ENCODE data around the gene SF3B6.

SF3B6 gene

DNA sequence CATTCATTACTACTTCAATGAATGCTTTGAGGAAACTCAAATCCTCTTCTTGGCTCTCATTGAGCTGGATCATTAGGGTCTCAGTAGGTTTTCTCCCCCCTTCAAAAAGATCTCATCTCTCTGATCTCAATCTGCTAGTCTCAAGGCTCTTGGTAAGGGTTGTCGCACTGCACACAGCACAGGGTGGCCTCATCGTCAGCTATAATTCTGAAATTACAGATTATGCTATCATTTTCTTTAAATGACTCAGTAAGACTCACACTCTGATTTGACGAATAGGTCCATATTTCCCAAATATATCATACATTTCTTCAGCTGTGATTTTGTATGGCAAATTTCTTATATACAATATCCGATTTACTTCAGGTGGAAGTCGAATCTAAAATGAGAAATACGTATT, 2.3 kb downstream of the SF3B6 start:
- Histone ChIP-seq H3K4me3 (ENCODE audit: low read length) (no peak overlapping the region), H3K27me3 (ENCODE audit: control insufficient read depth, insufficient read depth, low read length) (no peaks in the 10 kb centered on the region), H3K27ac (ENCODE audit: low read length) (no peak overlapping the region), H3K9ac (ENCODE audit: low read length) (no peak overlapping the region), H3K4me1 (ENCODE audit: control insufficient read depth, low read depth, low read length) (peaks cover 12% of the 10 kb centered on the region), H3K9me3 (ENCODE audit: control insufficient read depth, low read depth, low read length) (no peaks in the 10 kb centered on the region), H3K36me3 (ENCODE audit: control insufficient read depth, low read depth, low read length) (peaks cover 23% of the 10 kb centered on the region)

GRCh38 chr2:24072259-24072658, 3.9 kb downstream of the SF3B6 start:
- Histone ChIP-seq H3K9ac (ENCODE audit: low read length) (no peak overlapping the region), H3K27ac (ENCODE audit: low read length) (no peak overlapping the region), H3K27me3 (ENCODE audit: control insufficient read depth, insufficient read depth, low read length) (no peaks in the 10 kb centered on the region), H3K4me1 (ENCODE audit: control insufficient read depth, low read depth, low read length) (peaks cover 4% of the 10 kb centered on the region), H3K36me3 (ENCODE audit: control insufficient read depth, low read depth, low read length) (peaks cover 24% of the 10 kb centered on the region), H3K9me3 (ENCODE audit: control insufficient read depth, low read depth, low read length) (no peaks in the 10 kb centered on the region), H3K4me3 (ENCODE audit: low read length) (no peak overlapping the region)

DNA sequence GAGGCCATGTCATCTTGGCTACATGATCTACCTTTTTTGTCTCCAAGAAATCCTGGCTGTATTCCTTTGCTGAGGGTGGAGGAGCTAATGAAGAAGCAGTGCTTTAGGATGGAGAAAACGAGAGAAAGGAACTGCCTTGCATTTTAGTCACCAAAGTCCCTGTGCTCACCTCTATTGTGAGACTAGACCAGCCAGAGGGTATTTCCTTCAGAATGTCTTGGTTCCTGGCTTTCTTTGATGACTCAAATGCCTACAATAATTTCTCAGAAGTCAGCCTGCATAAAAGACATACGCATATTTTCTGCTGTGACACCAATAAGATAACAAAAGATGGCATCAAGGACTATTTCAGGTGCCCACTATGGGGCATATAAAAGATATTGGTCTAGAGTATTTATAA, 10.8 kb downstream of the SF3B6 start:
- Histone ChIP-seq H3K4me3 (ENCODE audit: low read length) (no peak overlapping the region), H3K9me3 (ENCODE audit: control insufficient read depth, low read depth, low read length) (no peaks in the 10 kb centered on the region), H3K27ac (ENCODE audit: low read length) (no peak overlapping the region), H3K27me3 (ENCODE audit: control insufficient read depth, insufficient read depth, low read length) (no peaks in the 10 kb centered on the region), H3K9ac (ENCODE audit: low read length) (no peak overlapping the region), H3K36me3 (ENCODE audit: control insufficient read depth, low read depth, low read length) (peaks cover 36% of the 10 kb centered on the region), H3K4me1 (ENCODE audit: control insufficient read depth, low read depth, low read length) (no peaks in the 10 kb centered on the region)

DNA sequence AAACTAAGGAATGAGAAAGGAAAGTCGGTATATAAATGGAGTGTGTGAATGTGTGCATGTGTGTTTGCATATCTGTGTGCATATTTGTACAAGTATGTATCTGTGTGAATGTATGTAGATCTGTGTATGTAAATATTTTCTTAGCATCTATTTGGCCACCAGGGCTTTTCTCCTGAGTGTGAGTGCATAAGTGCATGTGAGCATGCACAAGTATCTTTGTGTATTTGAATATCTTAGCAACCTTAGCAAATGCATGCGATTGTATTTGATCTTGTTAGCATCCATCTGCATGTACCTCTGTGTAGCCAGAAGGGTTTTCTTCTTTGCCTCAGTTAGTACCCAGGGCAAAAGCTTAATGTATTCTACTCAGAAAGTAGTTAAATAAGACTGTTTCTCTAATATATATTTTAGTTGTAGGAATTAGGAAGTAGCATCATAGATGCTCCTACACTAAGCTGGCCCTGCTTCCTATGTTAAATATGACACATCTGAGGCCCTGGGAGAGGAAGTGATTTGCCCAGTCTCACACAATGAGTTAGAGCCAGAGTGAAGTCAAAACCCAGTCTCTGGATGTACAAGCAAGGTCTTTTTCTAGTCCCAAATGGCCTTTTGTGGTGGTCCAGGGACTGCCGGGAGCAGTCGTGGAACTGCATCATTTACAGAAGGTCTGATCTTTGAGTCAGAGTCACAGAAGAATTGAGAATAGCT, 17.4 kb downstream of the SF3B6 start:
- no peaks in the 10 kb centered on the region for H3K4me1 ChIP-seq (ENCODE audit: control insufficient read depth, low read depth, low read length)
- no peaks in the 10 kb centered on the region for H3K9me3 ChIP-seq (ENCODE audit: control insufficient read depth, low read depth, low read length)
- no peaks in the 10 kb centered on the region for H3K27me3 ChIP-seq (ENCODE audit: control insufficient read depth, insufficient read depth, low read length)
- H3K36me3 ChIP-seq (ENCODE audit: control insufficient read depth, low read depth, low read length) = peaks cover 9% of the 10 kb centered on the region
- H3K4me3 ChIP-seq (ENCODE audit: low read length) = no peak overlapping the region
- no peak overlapping the region for H3K27ac ChIP-seq (ENCODE audit: low read length)
- no peak overlapping the region for H3K9ac ChIP-seq (ENCODE audit: low read length)

DNA sequence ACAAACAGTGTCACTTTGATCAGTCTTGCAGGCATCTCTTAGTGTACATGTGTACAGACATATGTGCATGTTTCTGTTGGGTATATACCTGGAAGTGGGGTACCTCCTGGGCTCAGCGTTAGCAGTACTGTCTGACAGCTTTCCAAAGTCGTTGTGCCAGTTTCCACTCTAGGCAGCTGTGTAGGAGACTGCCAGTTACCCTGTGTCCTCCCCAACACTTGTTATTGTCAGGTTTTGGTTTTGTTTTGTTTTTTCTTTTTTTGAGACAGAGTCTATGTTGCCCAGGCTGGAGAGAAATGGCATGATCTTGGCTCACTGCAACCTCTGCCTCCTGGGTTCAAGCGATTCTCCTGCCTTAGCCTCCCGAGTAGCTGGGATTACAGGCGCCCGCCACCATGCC, 20.4 kb downstream of the SF3B6 start:
- Histone ChIP-seq H3K9me3 (ENCODE audit: control insufficient read depth, low read depth, low read length) (no peaks in the 10 kb centered on the region), H3K27ac (ENCODE audit: low read length) (no peak overlapping the region), H3K36me3 (ENCODE audit: control insufficient read depth, low read depth, low read length) (peaks cover 3% of the 10 kb centered on the region), H3K4me1 (ENCODE audit: control insufficient read depth, low read depth, low read length) (no peaks in the 10 kb centered on the region), H3K4me3 (ENCODE audit: low read length) (no peak overlapping the region), H3K9ac (ENCODE audit: low read length) (no peak overlapping the region), H3K27me3 (ENCODE audit: control insufficient read depth, insufficient read depth, low read length) (no peaks in the 10 kb centered on the region)

DNA sequence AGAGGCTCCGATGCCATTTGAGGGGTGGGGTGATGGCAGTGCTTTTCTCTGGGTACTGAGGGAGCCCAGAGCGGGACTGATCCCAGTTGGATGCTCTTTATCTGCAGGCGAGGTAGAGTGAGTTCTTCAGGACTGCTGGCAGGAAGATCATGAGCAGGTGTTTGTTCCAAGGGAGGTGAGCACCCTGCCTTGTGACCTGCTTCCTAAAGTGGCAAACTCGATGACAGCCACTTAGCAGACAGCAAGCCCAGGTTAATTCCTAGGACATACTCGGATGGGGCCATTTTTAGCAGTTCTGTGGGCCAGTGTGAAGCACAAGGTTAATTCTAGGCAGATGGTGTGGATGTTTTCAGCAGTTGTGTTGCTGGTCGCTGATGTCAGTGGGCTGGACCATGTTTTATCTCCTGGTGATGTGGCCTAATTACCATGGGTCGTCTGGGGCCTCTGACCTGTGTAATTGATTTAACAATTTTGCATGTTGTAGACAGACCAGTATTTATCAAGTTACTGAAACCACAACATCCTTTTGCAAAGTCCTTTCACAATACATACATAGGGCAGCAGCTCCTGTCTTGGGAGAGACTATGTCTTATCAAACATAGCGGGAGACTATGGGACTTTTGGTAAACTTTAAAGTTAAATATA, 21.6 kb downstream of the SF3B6 start:
- Histone ChIP-seq H3K36me3 (ENCODE audit: control insufficient read depth, low read depth, low read length) (peaks cover 3% of the 10 kb centered on the region), H3K4me3 (ENCODE audit: low read length) (no peak overlapping the region), H3K9me3 (ENCODE audit: control insufficient read depth, low read depth, low read length) (no peaks in the 10 kb centered on the region), H3K9ac (ENCODE audit: low read length) (no peak overlapping the region), H3K27me3 (ENCODE audit: control insufficient read depth, insufficient read depth, low read length) (no peaks in the 10 kb centered on the region), H3K27ac (ENCODE audit: low read length) (no peak overlapping the region), H3K4me1 (ENCODE audit: control insufficient read depth, low read depth, low read length) (no peaks in the 10 kb centered on the region)

DNA sequence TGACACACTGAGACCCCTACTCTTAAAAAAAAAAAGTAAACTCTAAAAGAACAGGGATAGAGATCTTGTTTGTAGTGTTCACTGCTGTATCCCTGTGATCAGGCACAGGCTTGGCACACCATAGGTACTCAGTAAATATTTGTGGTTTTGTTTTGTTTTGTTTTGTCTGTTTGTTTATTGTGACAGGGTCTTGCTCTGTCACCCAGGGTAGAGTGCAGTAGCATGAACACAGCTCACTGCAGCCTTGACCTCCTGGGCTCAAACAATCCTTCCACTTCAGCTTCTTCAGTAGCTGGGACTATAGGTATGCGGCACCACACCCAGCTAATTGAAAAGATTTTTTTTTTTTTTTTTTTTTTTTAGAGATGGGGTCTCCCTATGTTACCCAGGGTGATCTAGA, 23.2 kb downstream of the SF3B6 start:
- Histone ChIP-seq H3K9ac (ENCODE audit: low read length) (no peak overlapping the region), H3K9me3 (ENCODE audit: control insufficient read depth, low read depth, low read length) (no peaks in the 10 kb centered on the region), H3K36me3 (ENCODE audit: control insufficient read depth, low read depth, low read length) (peaks cover 3% of the 10 kb centered on the region), H3K4me3 (ENCODE audit: low read length) (no peak overlapping the region), H3K4me1 (ENCODE audit: control insufficient read depth, low read depth, low read length) (no peaks in the 10 kb centered on the region), H3K27me3 (ENCODE audit: control insufficient read depth, insufficient read depth, low read length) (no peaks in the 10 kb centered on the region), H3K27ac (ENCODE audit: low read length) (no peak overlapping the region)

DNA sequence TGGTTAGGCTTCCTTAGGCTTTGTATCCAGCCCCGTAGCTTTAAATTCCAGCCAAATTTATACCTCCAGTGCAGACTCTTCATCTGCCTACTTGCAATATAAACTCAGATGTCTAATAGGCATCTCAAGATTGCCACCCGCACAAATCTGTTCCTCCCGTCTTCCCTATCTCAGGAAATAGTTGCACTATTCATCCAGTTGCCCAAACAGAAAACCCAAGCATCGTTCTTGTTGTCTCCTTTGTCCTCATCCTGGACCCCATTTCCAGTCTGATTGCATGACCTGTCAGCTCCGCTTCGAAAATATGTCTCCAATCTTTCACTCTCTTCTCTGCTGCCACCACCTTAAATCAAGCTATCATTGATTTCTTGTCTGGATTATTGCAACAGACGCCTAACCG, 24.3 kb downstream of the SF3B6 start:
- H3K4me3 ChIP-seq (ENCODE audit: low read length) = no peak overlapping the region
- no peak overlapping the region for H3K9ac ChIP-seq (ENCODE audit: low read length)
- no peaks in the 10 kb centered on the region for H3K4me1 ChIP-seq (ENCODE audit: control insufficient read depth, low read depth, low read length)
- no peak overlapping the region for H3K27ac ChIP-seq (ENCODE audit: low read length)
- peaks cover 3% of the 10 kb centered on the region for H3K36me3 ChIP-seq (ENCODE audit: control insufficient read depth, low read depth, low read length)
- H3K27me3 ChIP-seq (ENCODE audit: control insufficient read depth, insufficient read depth, low read length) = no peaks in the 10 kb centered on the region
- no peaks in the 10 kb centered on the region for H3K9me3 ChIP-seq (ENCODE audit: control insufficient read depth, low read depth, low read length)

- peaks cover 6% of the 10 kb centered on the region for H3K4me1 ChIP-seq (ENCODE audit: control insufficient read depth, low read depth, low read length)
- peak overlapping the region; percentile 51 for H3K9ac ChIP-seq (ENCODE audit: low read length)
Observed at GRCh38 chr2:24050041-24050979, 25.8 kb downstream of the SF3B6 start.

GRCh38 chr2:24049485-24050021, 26.6 kb downstream of the SF3B6 start, which contains the start of gene FKBP1B:
Gene FKBP1B (plus strand): TSS chr2:24049741. CDS start chr2:24049850, 109 bp downstream.
- Histone ChIP-seq H3K9me3 (ENCODE audit: control insufficient read depth, low read depth, low read length) (no peaks in the 10 kb centered on the region), H3K9ac (ENCODE audit: low read length) (peak within 1 kb of the TSS; percentile 51), H3K27ac (ENCODE audit: low read length) (no peak within 1 kb of the TSS), H3K27me3 (ENCODE audit: control insufficient read depth, insufficient read depth, low read length) (no peaks in the 10 kb centered on the region), H3K4me1 (ENCODE audit: control insufficient read depth, low read depth, low read length) (peaks cover 6% of the 10 kb centered on the region), H3K4me3 (ENCODE audit: low read length) (peak within 1 kb of the TSS; percentile 77), H3K36me3 (ENCODE audit: control insufficient read depth, low read depth, low read length) (peaks cover 3% of the 10 kb centered on the region)

More at GRCh38 chr2:24050041-24050979, 25.8 kb downstream of the SF3B6 start:
- Histone ChIP-seq H3K4me3 (ENCODE audit: low read length) (peak overlapping the region; percentile 77), H3K9me3 (ENCODE audit: control insufficient read depth, low read depth, low read length) (no peaks in the 10 kb centered on the region), H3K27me3 (ENCODE audit: control insufficient read depth, insufficient read depth, low read length) (no peaks in the 10 kb centered on the region), H3K27ac (ENCODE audit: low read length) (no peak overlapping the region), H3K36me3 (ENCODE audit: control insufficient read depth, low read depth, low read length) (peaks cover 3% of the 10 kb centered on the region)

DNA sequence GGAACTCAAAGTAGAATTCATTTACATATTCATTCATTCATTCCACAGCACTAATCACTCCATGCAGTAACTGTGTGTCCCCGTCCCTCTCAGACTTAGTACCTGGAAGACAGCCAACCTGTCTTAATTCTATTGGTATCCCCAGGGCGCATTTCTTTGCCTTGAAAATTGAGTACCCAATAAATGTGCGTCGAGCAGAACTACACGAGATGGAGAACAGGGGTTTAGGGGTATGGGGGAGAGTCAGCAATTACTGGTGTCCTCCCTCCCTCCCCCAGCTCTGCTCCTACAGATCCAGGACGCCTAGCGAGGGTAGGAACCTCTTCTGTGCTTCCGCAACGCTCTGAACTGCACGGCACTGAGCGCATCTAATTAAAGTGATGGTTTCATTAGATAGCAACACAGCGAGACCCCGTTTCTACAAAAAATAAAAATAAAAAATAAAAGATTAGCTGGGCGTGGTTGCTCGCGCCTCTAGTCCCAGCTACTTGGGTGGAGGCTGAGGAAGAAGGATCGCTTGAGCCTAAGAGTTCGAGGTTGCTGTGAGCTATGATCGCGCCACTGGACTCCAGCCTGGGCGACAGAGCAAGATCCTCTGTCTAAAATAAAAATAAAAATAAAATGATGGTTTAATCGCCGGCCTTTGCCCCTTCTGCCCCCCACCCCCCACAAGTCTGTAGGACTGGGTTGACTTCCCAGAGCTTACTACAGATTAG, 27.2 kb downstream of the SF3B6 start:
- H3K27me3 ChIP-seq (ENCODE audit: control insufficient read depth, insufficient read depth, low read length) = no peaks in the 10 kb centered on the region
- H3K9ac ChIP-seq (ENCODE audit: low read length) = no peak overlapping the region
- H3K36me3 ChIP-seq (ENCODE audit: control insufficient read depth, low read depth, low read length) = no peaks in the 10 kb centered on the region
- H3K9me3 ChIP-seq (ENCODE audit: control insufficient read depth, low read depth, low read length) = no peaks in the 10 kb centered on the region
- peaks cover 6% of the 10 kb centered on the region for H3K4me1 ChIP-seq (ENCODE audit: control insufficient read depth, low read depth, low read length)
- peak overlapping the region; percentile 77 for H3K4me3 ChIP-seq (ENCODE audit: low read length)
- H3K27ac ChIP-seq (ENCODE audit: low read length) = no peak overlapping the region

Data from iPS-18a (cell line).